GM19455 (cell line): ENCODE results near the gene ITIH5.
"Not testable (repeated sequence)": the region's sequence is repeated elsewhere in the genome, so short reads cannot be mapped to it uniquely, and the experiment has no call there.

Source experiments
- ATAC-seq: cut with Tn5 transposase; IDR thresholded peaks from one replicate; pipeline ENCODE4 v1.9.1; 2021; ENCODE audit not compliant: unreplicated experiment

ITIH5 gene

GRCh38 chr10:7666253-7667023 is at the start of gene ITIH5:
Gene ITIH5, minus strand, starts transcription at chr10:7666966. Its CDS starts 74 bp downstream, at chr10:7666892.
- ATAC-seq = no peak

- ATAC-seq = no peak
Measured at GRCh38 chr10:7715515-7715914, 48.7 kb upstream of the ITIH5 start.

GRCh38 chr10:7711075-7711474 is 44.3 kb upstream of the ITIH5 start:
- not testable (repeated sequence) for ATAC-seq

- no peak for ATAC-seq
Measured at GRCh38 chr10:7710446-7710845, 43.7 kb upstream of the ITIH5 start.

- ATAC-seq = no peak
Measured at GRCh38 chr10:7708832-7709231, 42.1 kb upstream of the ITIH5 start.

- ATAC-seq = no peak
Measured at GRCh38 chr10:7707858-7708622, 41.3 kb upstream of the ITIH5 start.

- no peak for ATAC-seq
Measured at GRCh38 chr10:7707102-7707501, 40.3 kb upstream of the ITIH5 start.

GRCh38 chr10:7706534-7707073 is 39.8 kb upstream of the ITIH5 start:
- ATAC-seq = no peak

GRCh38 chr10:7705341-7705740 is 38.6 kb upstream of the ITIH5 start:
- no peak for ATAC-seq

GRCh38 chr10:7704071-7705016 is 37.6 kb upstream of the ITIH5 start:
- ATAC-seq = no peak

GRCh38 chr10:7703140-7703539 is 36.4 kb upstream of the ITIH5 start, which contains the start of gene ITIH2:
Gene ITIH2, plus strand, starts transcription at chr10:7703316. Its CDS starts 119 bp downstream, at chr10:7703435.
- no peak for ATAC-seq

- no peak for ATAC-seq
Measured at GRCh38 chr10:7702288-7702812, 35.6 kb upstream of the ITIH5 start.

- ATAC-seq = no peak
Measured at GRCh38 chr10:7701158-7701742, 34.5 kb upstream of the ITIH5 start.

- ATAC-seq = no peak
Measured at GRCh38 chr10:7700577-7701125, 33.9 kb upstream of the ITIH5 start.

- ATAC-seq = no peak
Measured at GRCh38 chr10:7697426-7697825, 30.7 kb upstream of the ITIH5 start.

GRCh38 chr10:7696545-7696944 is 29.8 kb upstream of the ITIH5 start:
- no peak for ATAC-seq

- ATAC-seq = not testable (repeated sequence)
Measured at GRCh38 chr10:7693194-7693593, 26.4 kb upstream of the ITIH5 start.

GRCh38 chr10:7692368-7692767 is 25.6 kb upstream of the ITIH5 start:
- ATAC-seq = not testable (repeated sequence)

- not testable (repeated sequence) for ATAC-seq
Measured at GRCh38 chr10:7690885-7691597, 24.3 kb upstream of the ITIH5 start.
